Measurements from ENCODE around the gene OPCML. TPM values are rescaled to one million over a fixed set of nuclear protein-coding genes. Genes with fewer than 3 reads are reported as not detected.

Gene OPCML
- total and polyA plus RNA-seq, 4 donors: under 0.01 to 0.01 TPM; not detected in 2

GRCh38 chr11:133386262-133386661 lies 146.0 kb downstream of the OPCML start (continued):
- TF ChIP-seq CTCF (IDR thresholded peaks at IDR 0.05; ENCODE audit: low read depth, low read length, missing input control): no peak

GRCh38 chr11:133385781-133386180 lies 146.5 kb downstream of the OPCML start:
- Histone ChIP-seq H3K9me3 (ENCODE audit: control insufficient read depth in 4 of 4, low read length in 3 of 4) (no peaks in the 10 kb centered on the region), H3K4me3 (ENCODE audit: low read depth in 1 of 3, low read length in 3 of 3) (no peak overlapping the region), H3K27me3 (ENCODE audit: control insufficient read depth in 4 of 4, insufficient read depth in 4 of 4, low read length in 3 of 4) (peaks cover 0 to 4% (median 0%) of the 10 kb centered on the region in 4 donors), H3K9ac (ENCODE audit: low read depth in 1 of 2, low read length in 2 of 2) (no peak overlapping the region), H3K4me1 (ENCODE audit: control insufficient read depth in 4 of 4, insufficient read depth in 4 of 4, low read length in 3 of 4) (no peaks in the 10 kb centered on the region), H3K36me3 (ENCODE audit: control insufficient read depth in 4 of 4, insufficient read depth in 3 of 4, low read depth in 1 of 4, low read length in 3 of 4) (no peaks in the 10 kb centered on the region), H3K27ac (ENCODE audit: low read depth in 1 of 2, low read length in 2 of 2) (no peak overlapping the region)
- WGBS: 50% methylated on average over 4 of the region's 4 CpGs
- DNase-seq (ENCODE audit: low spot score): no peak
- TF ChIP-seq RAD21 (IDR thresholded peaks at IDR 0.05): no peak

- Histone ChIP-seq H3K4me3 (ENCODE audit: low read depth in 1 of 3, low read length in 3 of 3) (no peak overlapping the region), H3K36me3 (ENCODE audit: control insufficient read depth in 4 of 4, insufficient read depth in 3 of 4, low read depth in 1 of 4, low read length in 3 of 4) (no peaks in the 10 kb centered on the region), H3K27me3 (ENCODE audit: control insufficient read depth in 4 of 4, insufficient read depth in 4 of 4, low read length in 3 of 4) (peaks cover 0 to 4% (median 0%) of the 10 kb centered on the region in 4 donors), H3K27ac (ENCODE audit: low read depth in 1 of 2, low read length in 2 of 2) (no peak overlapping the region), H3K9me3 (ENCODE audit: control insufficient read depth in 4 of 4, low read length in 3 of 4) (no peaks in the 10 kb centered on the region), H3K4me1 (ENCODE audit: control insufficient read depth in 4 of 4, insufficient read depth in 4 of 4, low read length in 3 of 4) (no peaks in the 10 kb centered on the region), H3K9ac (ENCODE audit: low read depth in 1 of 2, low read length in 2 of 2) (no peak overlapping the region)
- WGBS: 67% methylated on average over 6 of the region's 6 CpGs
- no peak for DNase-seq (ENCODE audit: low spot score)
- no peak for TF ChIP-seq RXRA (IDR thresholded peaks at IDR 0.05)
These were observed 147.6 kb downstream of the OPCML start for GRCh38 chr11:133384731-133385130.

GRCh38 chr11:133383689-133384088 lies 148.6 kb downstream of the OPCML start:
- WGBS: 59% methylated on average over 4 of the region's 4 CpGs
- Histone ChIP-seq H3K4me1 (ENCODE audit: control insufficient read depth in 4 of 4, insufficient read depth in 4 of 4, low read length in 3 of 4) (no peaks in the 10 kb centered on the region), H3K36me3 (ENCODE audit: control insufficient read depth in 4 of 4, insufficient read depth in 3 of 4, low read depth in 1 of 4, low read length in 3 of 4) (no peaks in the 10 kb centered on the region), H3K9ac (ENCODE audit: low read depth in 1 of 2, low read length in 2 of 2) (no peak overlapping the region), H3K4me3 (ENCODE audit: low read depth in 1 of 3, low read length in 3 of 3) (no peak overlapping the region), H3K27ac (ENCODE audit: low read depth in 1 of 2, low read length in 2 of 2) (no peak overlapping the region), H3K27me3 (ENCODE audit: control insufficient read depth in 4 of 4, insufficient read depth in 4 of 4, low read length in 3 of 4) (peaks cover 0 to 4% (median 0%) of the 10 kb centered on the region in 4 donors), H3K9me3 (ENCODE audit: control insufficient read depth in 4 of 4, low read length in 3 of 4) (no peaks in the 10 kb centered on the region)
- no peak for DNase-seq (ENCODE audit: low spot score)
- TF ChIP-seq MAX (IDR thresholded peaks at IDR 0.05) (no peak), SP1 (IDR thresholded peaks at IDR 0.05) (no peak), EGR1 (IDR thresholded peaks at IDR 0.05; ENCODE audit: low read depth in 2 of 2) (no peak), FOXA2 (IDR thresholded peaks at IDR 0.05) (no peak), RAD21 (IDR thresholded peaks at IDR 0.05) (no peak), RXRA (IDR thresholded peaks at IDR 0.05) (no peak), ZBTB33 (IDR thresholded peaks at IDR 0.05) (no peak), REST (IDR thresholded peaks at IDR 0.05) (no peak), HNF4G (IDR thresholded peaks at IDR 0.05) (no peak), CTCF (IDR thresholded peaks at IDR 0.05; ENCODE audit: low read depth, low read length, missing input control) (no peak), HNF4A (conservative IDR thresholded peaks at IDR 0.05) (no peak), FOXA1 (IDR thresholded peaks at IDR 0.05) (no peak), TAF1 (conservative IDR thresholded peaks at IDR 0.05) (no peak), JUND (IDR thresholded peaks at IDR 0.05) (no peak), YY1 (IDR thresholded peaks at IDR 0.05) (no peak), GABPA (IDR thresholded peaks at IDR 0.05 in 1 of 2, conservative IDR thresholded peaks at IDR 0.05 in 1 of 2) (no peak), ATF3 (IDR thresholded peaks at IDR 0.05) (no peak)
